ENCODE data around the gene DYNC2H1.

Gene DYNC2H1

DNA sequence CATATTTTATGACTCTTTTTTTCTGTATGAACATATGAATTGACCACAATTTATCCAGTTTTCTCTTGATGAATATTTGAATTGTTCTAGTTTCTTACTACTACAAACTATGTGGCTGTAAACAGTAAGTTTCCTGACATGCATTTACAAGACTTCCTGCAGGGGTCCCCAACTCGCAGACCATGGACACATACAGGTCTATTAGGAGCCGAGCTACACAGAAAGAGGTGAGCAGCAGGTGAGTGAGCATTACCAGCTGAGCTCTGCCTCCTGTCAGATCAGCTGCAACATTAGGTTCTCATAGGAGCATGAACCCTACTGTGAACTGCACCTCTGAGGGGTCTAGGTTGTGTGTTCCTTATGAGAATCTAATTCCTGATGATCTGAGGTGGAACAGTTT lies 379.4 kb downstream of the DYNC2H1 start:
- H3K4me3 ChIP-seq (ENCODE audit: low read depth, low read length): no peak overlapping the region
- DNase-seq (ENCODE audit: low read depth): no peak
- TF ChIP-seq, protein P1, sequence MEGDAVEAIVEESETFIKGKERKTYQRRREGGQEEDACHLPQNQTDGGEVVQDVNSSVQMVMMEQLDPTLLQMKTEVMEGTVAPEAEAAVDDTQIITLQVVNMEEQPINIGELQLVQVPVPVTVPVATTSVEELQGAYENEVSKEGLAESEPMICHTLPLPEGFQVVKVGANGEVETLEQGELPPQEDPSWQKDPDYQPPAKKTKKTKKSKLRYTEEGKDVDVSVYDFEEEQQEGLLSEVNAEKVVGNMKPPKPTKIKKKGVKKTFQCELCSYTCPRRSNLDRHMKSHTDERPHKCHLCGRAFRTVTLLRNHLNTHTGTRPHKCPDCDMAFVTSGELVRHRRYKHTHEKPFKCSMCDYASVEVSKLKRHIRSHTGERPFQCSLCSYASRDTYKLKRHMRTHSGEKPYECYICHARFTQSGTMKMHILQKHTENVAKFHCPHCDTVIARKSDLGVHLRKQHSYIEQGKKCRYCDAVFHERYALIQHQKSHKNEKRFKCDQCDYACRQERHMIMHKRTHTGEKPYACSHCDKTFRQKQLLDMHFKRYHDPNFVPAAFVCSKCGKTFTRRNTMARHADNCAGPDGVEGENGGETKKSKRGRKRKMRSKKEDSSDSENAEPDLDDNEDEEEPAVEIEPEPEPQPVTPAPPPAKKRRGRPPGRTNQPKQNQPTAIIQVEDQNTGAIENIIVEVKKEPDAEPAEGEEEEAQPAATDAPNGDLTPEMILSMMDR (IDR thresholded peaks at IDR 0.05; ENCODE audit: low read depth, low read length): no peak
- TF ChIP-seq POLR2A (IDR thresholded peaks at IDR 0.05; ENCODE audit: extremely low read depth, insufficient read length) (no peak), MAX (IDR thresholded peaks at IDR 0.05; ENCODE audit: low read depth, low read length) (no peak), MYC (IDR thresholded peaks at IDR 0.05; ENCODE audit: low read depth, low read length) (no peak)

- no peak overlapping the region for H3K4me3 ChIP-seq (ENCODE audit: low read depth, low read length)
- no peak for TF ChIP-seq POLR2A (IDR thresholded peaks at IDR 0.05; ENCODE audit: extremely low read depth, insufficient read length)
- TF ChIP-seq, protein P1 (IDR thresholded peaks at IDR 0.05; ENCODE audit: low read depth, low read length): no peak
- no peak for TF ChIP-seq MYC (IDR thresholded peaks at IDR 0.05; ENCODE audit: low read depth, low read length)
- TF ChIP-seq MAX (IDR thresholded peaks at IDR 0.05; ENCODE audit: low read depth, low read length): no peak
- no peak for DNase-seq (ENCODE audit: low read depth)
Measured at GRCh38 chr11:103491777-103492176, 382.6 kb downstream of the DYNC2H1 start.

- no peak for DNase-seq (ENCODE audit: low read depth)
- TF ChIP-seq POLR2A (IDR thresholded peaks at IDR 0.05; ENCODE audit: extremely low read depth, insufficient read length) (no peak), MAX (IDR thresholded peaks at IDR 0.05; ENCODE audit: low read depth, low read length) (no peak), MYC (IDR thresholded peaks at IDR 0.05; ENCODE audit: low read depth, low read length) (no peak)
- TF ChIP-seq, protein P1 (IDR thresholded peaks at IDR 0.05; ENCODE audit: low read depth, low read length): no peak
- no peak overlapping the region for H3K4me3 ChIP-seq (ENCODE audit: low read depth, low read length)
Measured at GRCh38 chr11:103494491-103494890, 385.3 kb downstream of the DYNC2H1 start.

GRCh38 chr11:103497268-103497667 lies 388.0 kb downstream of the DYNC2H1 start:
- no peak for TF ChIP-seq MYC (IDR thresholded peaks at IDR 0.05; ENCODE audit: low read depth, low read length)
- TF ChIP-seq MAX (IDR thresholded peaks at IDR 0.05; ENCODE audit: low read depth, low read length): no peak
- TF ChIP-seq, protein P1 (IDR thresholded peaks at IDR 0.05; ENCODE audit: low read depth, low read length): no peak
- TF ChIP-seq POLR2A (IDR thresholded peaks at IDR 0.05; ENCODE audit: extremely low read depth, insufficient read length): no peak
- DNase-seq (ENCODE audit: low read depth): no peak
- H3K4me3 ChIP-seq (ENCODE audit: low read depth, low read length): no peak overlapping the region

DNA sequence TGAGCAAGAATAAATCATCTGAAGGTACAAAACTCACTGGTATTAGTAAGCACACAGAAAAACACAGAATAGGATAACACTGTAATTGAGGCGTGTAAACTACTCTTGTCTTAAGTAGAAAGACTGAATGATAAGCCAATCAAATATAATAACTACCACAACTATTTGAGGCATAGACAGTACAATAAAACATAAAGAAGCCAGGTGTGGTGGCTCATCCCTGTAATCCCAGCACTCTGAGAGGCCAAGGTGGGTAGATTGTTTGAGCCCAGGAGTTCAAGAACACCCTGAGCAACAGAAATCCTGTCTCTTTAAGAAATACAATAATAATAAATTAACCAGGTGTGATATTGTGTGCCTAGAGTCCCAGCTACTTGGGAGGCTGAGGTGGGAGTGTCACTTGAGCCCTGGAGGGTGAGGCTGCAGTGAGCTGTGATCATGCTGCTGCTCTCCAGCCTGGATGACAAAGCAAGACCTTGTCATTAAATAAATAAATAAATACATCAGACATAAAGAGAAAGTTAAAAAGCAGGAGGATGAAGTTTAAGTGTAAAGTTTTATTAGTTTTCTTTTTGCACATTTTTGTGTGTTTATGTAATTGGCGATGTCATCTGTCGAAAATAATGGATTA lies 390.6 kb downstream of the DYNC2H1 start:
- H3K4me3 ChIP-seq (ENCODE audit: low read depth, low read length): no peak overlapping the region
- no peak for DNase-seq (ENCODE audit: low read depth)
- no peak for TF ChIP-seq MYC (IDR thresholded peaks at IDR 0.05; ENCODE audit: low read depth, low read length)
- no peak for TF ChIP-seq MAX (IDR thresholded peaks at IDR 0.05; ENCODE audit: low read depth, low read length)
- TF ChIP-seq POLR2A (IDR thresholded peaks at IDR 0.05; ENCODE audit: extremely low read depth, insufficient read length): no peak
- TF ChIP-seq, protein P1 (IDR thresholded peaks at IDR 0.05; ENCODE audit: low read depth, low read length): no peak
